ENCODE measurements around the gene MEIOB. TPM values are rescaled to one million over a fixed set of nuclear protein-coding genes. Genes with fewer than 3 reads are reported as not detected.
A peak's percentile ranks its signal among the peaks of the same experiment; 100 is the strongest.

Gene MEIOB
- total RNA-seq, 1 donor from 2014 or later = 3.7 TPM

DNA sequence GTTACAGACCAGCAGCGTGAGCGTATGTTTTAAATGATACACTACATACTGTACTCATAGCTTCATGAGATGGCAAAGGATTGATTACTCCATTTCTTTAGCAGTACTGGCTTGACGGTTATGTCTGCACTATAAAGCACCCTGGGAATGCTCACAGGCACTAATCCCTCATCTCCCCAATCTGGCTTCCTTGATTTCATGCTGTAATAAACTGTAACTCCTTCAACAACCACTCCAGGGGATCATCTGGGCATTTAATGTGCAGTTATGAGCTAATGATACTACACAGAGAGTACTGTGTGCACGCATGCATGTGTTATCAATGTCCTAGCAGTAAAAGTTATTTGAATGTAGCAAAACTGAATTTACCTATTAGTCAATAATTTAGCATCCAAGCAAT lies 20.2 kb downstream of the MEIOB start:
- no peaks in the 10 kb centered on the region for H3K36me3 ChIP-seq
- no peaks in the 10 kb centered on the region for H4K20me1 ChIP-seq (ENCODE audit: low read depth)
- no peaks in the 10 kb centered on the region for H3K79me2 ChIP-seq (ENCODE audit: low read depth)
- Mint-ChIP-seq H3K27ac (no peak overlapping the region), H3K4me1 (no peaks in the 10 kb centered on the region), H3K27me3 (ENCODE audit: insufficient read depth, low read depth) (peaks cover 11% of the 10 kb centered on the region), H3K9me3 (no peaks in the 10 kb centered on the region), H3K36me3 (no peaks in the 10 kb centered on the region), H3K4me3 (no peak overlapping the region)
- H3K4me3 ChIP-seq = no peak overlapping the region
- no peak for TF ChIP-seq EZH2phosphoT487 (IDR thresholded peaks at IDR 0.05)
- no peak for TF ChIP-seq EZH2 (IDR thresholded peaks at IDR 0.05)
- TF ChIP-seq, protein P1, sequence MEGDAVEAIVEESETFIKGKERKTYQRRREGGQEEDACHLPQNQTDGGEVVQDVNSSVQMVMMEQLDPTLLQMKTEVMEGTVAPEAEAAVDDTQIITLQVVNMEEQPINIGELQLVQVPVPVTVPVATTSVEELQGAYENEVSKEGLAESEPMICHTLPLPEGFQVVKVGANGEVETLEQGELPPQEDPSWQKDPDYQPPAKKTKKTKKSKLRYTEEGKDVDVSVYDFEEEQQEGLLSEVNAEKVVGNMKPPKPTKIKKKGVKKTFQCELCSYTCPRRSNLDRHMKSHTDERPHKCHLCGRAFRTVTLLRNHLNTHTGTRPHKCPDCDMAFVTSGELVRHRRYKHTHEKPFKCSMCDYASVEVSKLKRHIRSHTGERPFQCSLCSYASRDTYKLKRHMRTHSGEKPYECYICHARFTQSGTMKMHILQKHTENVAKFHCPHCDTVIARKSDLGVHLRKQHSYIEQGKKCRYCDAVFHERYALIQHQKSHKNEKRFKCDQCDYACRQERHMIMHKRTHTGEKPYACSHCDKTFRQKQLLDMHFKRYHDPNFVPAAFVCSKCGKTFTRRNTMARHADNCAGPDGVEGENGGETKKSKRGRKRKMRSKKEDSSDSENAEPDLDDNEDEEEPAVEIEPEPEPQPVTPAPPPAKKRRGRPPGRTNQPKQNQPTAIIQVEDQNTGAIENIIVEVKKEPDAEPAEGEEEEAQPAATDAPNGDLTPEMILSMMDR (IDR thresholded peaks at IDR 0.05) = no peak
- peaks cover 77% of the 10 kb centered on the region for H3K27me3 ChIP-seq
- no peaks in the 10 kb centered on the region for H3F3A ChIP-seq (ENCODE audit: low read depth)
- no peaks in the 10 kb centered on the region for H3K9me3 ChIP-seq (ENCODE audit: low read depth)
- no peaks in the 10 kb centered on the region for H3K4me1 ChIP-seq
- H3K27ac ChIP-seq = no peak overlapping the region
- no peak for DNase-seq (ENCODE audit: low spot score)
- H3K9ac ChIP-seq = no peak overlapping the region
- no peak overlapping the region for H2AFZ ChIP-seq (replicated peaks)
- H3K4me2 ChIP-seq = no peak overlapping the region

DNA sequence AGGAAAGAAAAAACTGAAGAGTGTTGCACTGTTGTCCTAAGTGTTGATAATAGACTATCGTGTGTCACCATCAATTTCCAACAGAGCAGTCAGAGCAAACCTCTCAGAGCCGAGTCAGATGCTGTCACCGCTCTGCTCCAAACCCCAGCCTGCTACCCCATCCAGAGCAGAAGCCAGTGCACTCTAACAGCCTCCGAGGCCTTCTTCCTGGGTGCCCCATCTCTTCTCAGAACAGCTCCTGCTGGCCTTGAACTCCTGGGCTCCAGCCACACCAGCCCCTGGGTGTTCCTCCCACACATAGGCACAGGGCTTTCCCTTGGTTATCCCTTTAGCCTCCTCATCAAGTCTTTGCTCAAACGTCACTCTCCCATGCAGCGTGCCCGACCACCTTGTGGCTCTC lies 21.0 kb downstream of the MEIOB start:
- Mint-ChIP-seq H3K36me3 (no peaks in the 10 kb centered on the region), H3K27ac (no peak overlapping the region), H3K4me1 (no peaks in the 10 kb centered on the region), H3K4me3 (peak overlapping the region; percentile 14), H3K27me3 (ENCODE audit: insufficient read depth, low read depth) (peaks cover 11% of the 10 kb centered on the region), H3K9me3 (no peaks in the 10 kb centered on the region)
- H3K4me2 ChIP-seq = no peak overlapping the region
- DNase-seq (ENCODE audit: low spot score) = no peak
- H3K27ac ChIP-seq = no peak overlapping the region
- TF ChIP-seq, protein P1 (IDR thresholded peaks at IDR 0.05) = no peak
- no peak for TF ChIP-seq EZH2 (IDR thresholded peaks at IDR 0.05)
- no peak for TF ChIP-seq EZH2phosphoT487 (IDR thresholded peaks at IDR 0.05)
- no peaks in the 10 kb centered on the region for H3K79me2 ChIP-seq (ENCODE audit: low read depth)
- peaks cover 83% of the 10 kb centered on the region for H3K27me3 ChIP-seq
- no peak overlapping the region for H3K4me3 ChIP-seq
- H2AFZ ChIP-seq (replicated peaks) = no peak overlapping the region
- no peaks in the 10 kb centered on the region for H4K20me1 ChIP-seq (ENCODE audit: low read depth)
- no peaks in the 10 kb centered on the region for H3K4me1 ChIP-seq
- no peak overlapping the region for H3K9ac ChIP-seq
- H3K36me3 ChIP-seq = no peaks in the 10 kb centered on the region
- no peaks in the 10 kb centered on the region for H3F3A ChIP-seq (ENCODE audit: low read depth)
- H3K9me3 ChIP-seq (ENCODE audit: low read depth) = no peaks in the 10 kb centered on the region

DNA sequence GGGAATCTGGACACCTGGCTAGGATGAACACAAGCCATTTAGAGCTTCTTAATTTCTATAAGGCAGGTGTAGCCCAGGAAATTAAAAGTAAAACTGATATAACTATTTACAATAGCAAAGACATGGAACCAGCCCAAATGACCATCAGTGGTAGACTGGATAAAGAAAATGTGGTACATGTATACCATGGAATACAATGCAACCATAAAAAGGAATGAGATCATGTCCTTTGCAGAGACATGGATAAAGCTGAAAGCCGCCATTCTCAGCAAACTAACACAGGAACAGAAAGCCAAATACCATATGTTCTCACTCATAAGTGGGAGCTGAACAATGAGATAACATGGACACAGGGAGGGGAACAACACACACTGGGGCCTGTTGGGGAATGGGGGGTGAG lies 25.5 kb downstream of the MEIOB start:
- Histone ChIP-seq H3K4me2 (no peak overlapping the region), H3K4me3 (no peak overlapping the region), H3K36me3 (no peaks in the 10 kb centered on the region), H3K79me2 (ENCODE audit: low read depth) (no peaks in the 10 kb centered on the region), H3K4me1 (no peaks in the 10 kb centered on the region), H3K27ac (no peak overlapping the region), H3F3A (ENCODE audit: low read depth) (no peaks in the 10 kb centered on the region), H3K27me3 (peaks cover 52% of the 10 kb centered on the region), H2AFZ (replicated peaks) (no peak overlapping the region), H4K20me1 (ENCODE audit: low read depth) (no peaks in the 10 kb centered on the region), H3K9ac (no peak overlapping the region), H3K9me3 (ENCODE audit: low read depth) (no peaks in the 10 kb centered on the region)
- no peaks in the 10 kb centered on the region for H3K4me1 Mint-ChIP-seq
- H3K36me3 Mint-ChIP-seq = no peaks in the 10 kb centered on the region
- TF ChIP-seq EZH2phosphoT487 (IDR thresholded peaks at IDR 0.05) (no peak), EZH2 (IDR thresholded peaks at IDR 0.05) (no peak)
- TF ChIP-seq, protein P1 (IDR thresholded peaks at IDR 0.05) = no peak
- no peak overlapping the region for H3K27ac Mint-ChIP-seq
- no peak for DNase-seq (ENCODE audit: low spot score)
- H3K27me3 Mint-ChIP-seq (ENCODE audit: insufficient read depth, low read depth) = no peaks in the 10 kb centered on the region
- H3K9me3 Mint-ChIP-seq = no peaks in the 10 kb centered on the region
- H3K4me3 Mint-ChIP-seq = no peak overlapping the region
